H1 (cell line): Measurements from ENCODE around the gene SDR39U1. TPM values are rescaled to one million over a fixed set of nuclear protein-coding genes. Genes with fewer than 3 reads are reported as not detected.
A peak's percentile ranks its signal among the peaks of the same experiment; 100 is the strongest.

Experiments used
- CTCF ChIA-PET: fragments of 300-600 bp; sonication (Branson Sonifier 250); formaldehyde crosslinking; loops from one replicate; lab custom pipeline; 2021; ENCODE audit not compliant: partially characterized antibody; lab: Charles Lee
- POLR2A ChIA-PET: fragments of 300-600 bp; sonication (Branson Sonifier 250); formaldehyde crosslinking; loops from one replicate; lab custom pipeline; 2021; ENCODE audit warnings: inconsistent platforms; ENCODE audit not compliant: partially characterized antibody; lab: Charles Lee
- DNase-seq, 2 experiments: peaks; one replicate each; pipeline versions ENCODE4 v3.0.0 to v3.0.0-alpha.2; 2010 to 2022; ENCODE audit warnings: low spot score in 2 of 2, low read depth in 1 of 2, mixed read lengths in 1 of 2
- FAIRE-seq: peaks from 2 replicates; lab custom pipeline; 2011; peaks lifted over from hg19 to GRCh38; lab: Jason Lieb, UNC
- H2AFZ ChIP-seq: 2 replicates; pipeline ENCODE4 v1.8.1; 2012; ENCODE audit warnings: low read length, inconsistent platforms
- H2AK5ac ChIP-seq: 2 replicates; pipeline ENCODE4 v1.6.1; 2013; ENCODE audit warnings: low read depth, low read length
- H2BK120ac ChIP-seq: replicated peaks from 2 replicates; pipeline ENCODE3; 2013; ENCODE audit warnings: low read depth, low read length, inconsistent platforms
- H2BK12ac ChIP-seq: 2 replicates; pipeline ENCODE4 v1.6.1; 2013; ENCODE audit warnings: low read depth, low read length
- H2BK15ac ChIP-seq: 2 replicates; pipeline ENCODE4 v1.6.1; 2013; ENCODE audit warnings: low read length
- H2BK20ac ChIP-seq: 2 replicates; pipeline ENCODE4 v1.6.1; 2013; ENCODE audit warnings: low read length
- H2BK5ac ChIP-seq: 2 replicates; pipeline ENCODE4 v1.6.1; 2013; ENCODE audit warnings: low read depth, low read length
- H3K14ac ChIP-seq: 2 replicates; pipeline ENCODE4 v1.6.1; 2013; ENCODE audit warnings: inconsistent platforms; ENCODE audit not compliant: insufficient read length
- H3K18ac ChIP-seq: 2 replicates; pipeline ENCODE4 v1.6.1; 2013; ENCODE audit warnings: low read length; ENCODE audit errors: extremely low read depth
- H3K23ac ChIP-seq: 2 replicates; pipeline ENCODE4 v1.6.1; 2013; ENCODE audit warnings: inconsistent platforms; ENCODE audit not compliant: insufficient read length
- H3K23me2 ChIP-seq: 2 replicates; pipeline ENCODE4 v1.6.1; 2013; ENCODE audit warnings: low read depth, low read length
- H3K27ac ChIP-seq: 2 replicates; pipeline ENCODE4 v1.6.1; 2011; ENCODE audit warnings: low read depth, low read length, inconsistent platforms
- H3K27me3 ChIP-seq, 4 experiments: replicated peaks in 1 of 4; 1 replicate in 1 of 4; 2 replicates in 3 of 4; pipeline versions ENCODE4 v1.6.1 to v1.8.1; 2011 to 2013; ENCODE audit warnings: low read length in 3 of 4, mild to moderate bottlenecking in 3 of 4, inconsistent platforms in 2 of 4, mixed read lengths in 2 of 4, moderate library complexity in 1 of 4; ENCODE audit not compliant: control insufficient read depth in 3 of 4, insufficient read depth in 3 of 4; ENCODE audit errors: extremely low read depth in 1 of 4
- H3K36me3 ChIP-seq, 4 experiments: 2 replicates each; pipeline versions ENCODE4 v1.6.1 to v1.8.1; 2011 to 2013; ENCODE audit warnings: mild to moderate bottlenecking in 4 of 4, low read length in 3 of 4, moderate library complexity in 2 of 4, control low read depth in 1 of 4, inconsistent platforms in 1 of 4; ENCODE audit not compliant: insufficient read depth in 4 of 4, control insufficient read depth in 2 of 4
- H3K4ac ChIP-seq: replicated peaks from 2 replicates; pipeline ENCODE3; 2013; ENCODE audit warnings: low read length, low read depth, mixed read lengths, inconsistent platforms; ENCODE audit not compliant: insufficient read length
- H3K4me1 ChIP-seq, 4 experiments: replicated peaks in 1 of 4; 1 replicate in 1 of 4; 2 replicates in 3 of 4; pipeline versions ENCODE4 v1.6.1 to v1.8.1; 2011 to 2013; ENCODE audit warnings: low read length in 3 of 4, inconsistent platforms in 2 of 4, mixed read lengths in 1 of 4; ENCODE audit not compliant: insufficient read depth in 4 of 4, control insufficient read depth in 3 of 4
- H3K4me2 ChIP-seq, 2 experiments: 2 replicates each; pipeline versions ENCODE4 v1.6.1 to v1.8.1; 2011 to 2013; ENCODE audit warnings: low read depth in 2 of 2, low read length in 2 of 2, control low read depth in 1 of 2, inconsistent platforms in 1 of 2, mild to moderate bottlenecking in 1 of 2; ENCODE audit not compliant: insufficient read depth in 1 of 2
- H3K4me3 ChIP-seq, 4 experiments: fragments of 200-600, 300-600 bp in 1 of 4; sonication (generic), shearing (Covaris generic), sonication (Bioruptor Twin) in 1 of 4; 2 replicates each; pipeline versions ENCODE4 v1.5.1 to v1.8.1; 2011 to 2016; ENCODE audit warnings: low read length in 4 of 4, low read depth in 3 of 4, control low read depth in 2 of 4, inconsistent platforms in 2 of 4, mild to moderate bottlenecking in 2 of 4, mixed read lengths in 1 of 4, moderate library complexity in 1 of 4; ENCODE audit not compliant: insufficient read depth in 2 of 4; ENCODE audit errors: extremely low read depth in 1 of 4
- H3K56ac ChIP-seq: replicated peaks from 2 replicates; pipeline ENCODE3; 2013; ENCODE audit warnings: low read depth, mild to moderate bottlenecking, mixed read lengths, low read length, inconsistent platforms; ENCODE audit not compliant: insufficient read length
- H3K79me1 ChIP-seq: 2 replicates; pipeline ENCODE4 v1.6.1; 2013; ENCODE audit warnings: low read depth, low read length, control low read depth
- H3K79me2 ChIP-seq, 2 experiments: 2 replicates each; pipeline versions ENCODE4 v1.6.1 to v1.8.1; 2012 to 2013; ENCODE audit warnings: low read length in 2 of 2, mild to moderate bottlenecking in 2 of 2, inconsistent platforms in 1 of 2; ENCODE audit not compliant: insufficient read depth in 2 of 2, control insufficient read depth in 1 of 2
- H3K9ac ChIP-seq, 4 experiments: replicated peaks in 1 of 4; 1 replicate in 1 of 4; 2 replicates in 3 of 4; pipeline versions ENCODE4 v1.6.1 to v1.8.1; 2011 to 2013; ENCODE audit warnings: low read depth in 3 of 4, low read length in 3 of 4, control low read depth in 2 of 4, mild to moderate bottlenecking in 2 of 4, moderate library complexity in 2 of 4, inconsistent platforms in 1 of 4; ENCODE audit errors: extremely low read depth in 1 of 4
- H3K9me3 ChIP-seq, 2 experiments: 2 replicates each; pipeline versions ENCODE4 v1.6.1 to v1.8.1; 2012 to 2013; ENCODE audit warnings: mild to moderate bottlenecking in 2 of 2, moderate library complexity in 2 of 2, control low read depth in 1 of 2, inconsistent platforms in 1 of 2, low read depth in 1 of 2, low read length in 1 of 2, mixed read lengths in 1 of 2; ENCODE audit not compliant: insufficient read depth in 2 of 2
- H4K20me1 ChIP-seq, 2 experiments: replicated peaks in 1 of 2; 2 replicates each; pipeline versions ENCODE3 to v1.8.1; 2011 to 2013; ENCODE audit warnings: inconsistent platforms in 2 of 2, low read length in 2 of 2, mild to moderate bottlenecking in 1 of 2; ENCODE audit not compliant: insufficient read depth in 2 of 2, control insufficient read depth in 1 of 2
- H4K5ac ChIP-seq: 2 replicates; pipeline ENCODE4 v1.6.1; 2013; ENCODE audit warnings: low read length, low read depth, mixed read lengths, inconsistent platforms; ENCODE audit not compliant: insufficient read length
- H4K8ac ChIP-seq: 2 replicates; pipeline ENCODE4 v1.8.0; 2013; ENCODE audit warnings: mild to moderate bottlenecking, moderate library complexity, low read length, inconsistent platforms; ENCODE audit not compliant: insufficient read depth; ENCODE audit errors: extremely low read depth
- H4K91ac ChIP-seq: replicated peaks from 2 replicates; pipeline ENCODE3; 2013; ENCODE audit warnings: low read length, mixed read lengths, inconsistent platforms; ENCODE audit not compliant: insufficient read length
- CEBPB ChIP-seq: IDR thresholded peaks from 2 replicates; pipeline ENCODE4 v1.6.1; 2012; ENCODE audit warnings: low read depth, low read length
- KDM4A ChIP-seq: IDR thresholded peaks from one replicate; pipeline ENCODE4 v1.7.1; 2012; ENCODE audit warnings: low read depth, mild to moderate bottlenecking, moderate library complexity, low read length, inconsistent platforms; ENCODE audit not compliant: severe bottlenecking
- WGBS, 2 experiments: shearing (Covaris generic) in 1 of 2; methylation state at CpG; one replicate each; pipeline versions ENCODE4 v1.1.6 to v1.1.7; 2013 to 2015; ENCODE audit warnings: low lambda C conversion rate in 2 of 2, mixed read lengths in 2 of 2, inconsistent platforms in 1 of 2, low coverage in 1 of 2, missing lambda C conversion rate in 1 of 2; ENCODE audit not compliant: insufficient replicate concordance in 2 of 2, insufficient coverage in 1 of 2, insufficient read length in 1 of 2; ENCODE audit errors: extremely low coverage in 1 of 2, missing lambda C conversion rate in 1 of 2; 5-methylcytosine and 5-hydroxymethylcytosine counted together
- polyA plus RNA-seq, 7 experiments: library from polyadenylated mRNA; depleted of rRNA in 3 of 7; stranded (reverse) in 5 of 7; unstranded in 2 of 7; fragments of >200 nt in 5 of 7; fragments of 200-250 nt in 2 of 7; gene quantifications; 1 replicate in 5 of 7; 2 replicates in 1 of 7; 4 replicates in 1 of 7; pipeline versions ENCODE4 v1.2.1 to v1.2.3, GENCODE V29; 2011 to 2013; ENCODE audit warnings: missing spikeins in 2 of 7, mixed read lengths in 2 of 7
- total RNA-seq: library from RNA; stranded (reverse); fragmentation: NEBNext Ultra II Directional; extraction: Animal tissue kit (Norgen Biotek cat#: 25700); gene quantifications from 2 replicates; pipeline ENCODE4 v1.2.1, GENCODE V29; 2021
- TF ChIP-seq, protein P1 (sequence below): IDR thresholded peaks from 2 replicates; pipeline ENCODE4 v1.6.1; 2012; ENCODE audit warnings: inconsistent platforms

Gene SDR39U1
- total and polyA plus RNA-seq, 2 of the 8 experiments (the other 6 are each of a cell fraction or from before 2014, with no cell fraction given), result 46.7 to 98.8 TPM

DNA sequence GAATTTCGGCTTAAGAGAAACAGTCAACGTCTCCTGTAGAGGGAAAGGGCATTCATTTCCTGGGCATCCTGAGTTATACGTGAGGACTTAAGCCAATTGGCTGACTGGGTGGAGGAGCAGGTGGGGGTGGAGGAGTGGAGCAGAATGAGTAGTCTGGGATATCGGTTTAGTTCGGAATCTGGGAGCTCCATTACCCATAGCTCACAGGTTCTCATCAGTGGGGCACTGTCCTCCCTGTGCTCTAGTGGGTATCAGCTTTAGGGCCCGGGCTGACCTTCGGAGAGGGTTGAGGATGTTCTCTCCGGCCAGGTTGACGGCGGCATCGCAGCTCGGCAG is 704 bp downstream of the SDR39U1 start:
- H4K5ac ChIP-seq, result peak overlapping the region; percentile 18
- H2BK120ac ChIP-seq, result no peak overlapping the region
- FAIRE-seq (no peak), DNase-seq (no peak)
- ChIA-PET CTCF (interaction anchor here (0.7 to 4.1 kb wide), 10 partner anchors 10 to 372 kb away, joined by 3 to 29 read pairs (median 4); partner anchors contain the start of genes CBLN3, CIDEB and KHNYN), POLR2A (interaction anchor here (0.8 to 4.5 kb wide), 10 partner anchors 11 to 650 kb away, joined by 3 to 34 read pairs (median 4); partner anchors contain the start of genes CBLN3, CIDEB and KHNYN)
- H2BK5ac ChIP-seq, result peak overlapping the region; percentile 98
- 0 out of 2 replicates have a peak overlapping the region, but pooled peaks have one; percentile 20 for H2AFZ ChIP-seq
- H3K4ac ChIP-seq, result peak overlapping the region; percentile 86
- H4K20me1 ChIP-seq, result peaks cover under 1 to 5% of the 10 kb centered on the region in 2 experiments
- H3K56ac ChIP-seq, result peak overlapping the region; percentile 70
- peaks cover 10 to 26% (median 12%) of the 10 kb centered on the region in 4 experiments; a peak in 7 of 8 replicates for H3K36me3 ChIP-seq
- H3K4me3 ChIP-seq, result peak overlapping the region; percentile 84 to 95 (median 89)
- H3K27ac ChIP-seq, result peak overlapping the region; percentile 98
- peak overlapping the region; percentile 18 for H4K91ac ChIP-seq
- no peaks in the 10 kb centered on the region for H3K9me3 ChIP-seq
- H2BK12ac ChIP-seq, result no peak overlapping the region
- H3K9ac ChIP-seq, result peak overlapping the region in 3 of 4 experiments; percentile 88 to 92 (median 91); a peak in 6 of 7 replicates
- TF ChIP-seq, protein P1, sequence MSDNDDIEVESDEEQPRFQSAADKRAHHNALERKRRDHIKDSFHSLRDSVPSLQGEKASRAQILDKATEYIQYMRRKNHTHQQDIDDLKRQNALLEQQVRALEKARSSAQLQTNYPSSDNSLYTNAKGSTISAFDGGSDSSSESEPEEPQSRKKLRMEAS, result peak; percentile 69; the same call in 1 of the 2 replicates
- TF ChIP-seq CEBPB (no peak), KDM4A (peak; percentile 15)
- 0 out of 2 replicates have a peak overlapping the region, but pooled peaks have one; percentile 83 for H2BK15ac ChIP-seq
- H3K27me3 ChIP-seq, result no peaks in the 10 kb centered on the region
- no peaks in the 10 kb centered on the region; a peak in 2 of 7 replicates for H3K4me1 ChIP-seq
- peak overlapping the region; percentile 76 to 96 for H3K4me2 ChIP-seq
- WGBS, 2 experiments, result 7% methylated on average over 12 of the region's 12 CpGs; no CpG with 5 or more reads in 1 of the 2 experiments
- 0 out of 4 replicates have a peak, but pooled peaks cover 0 to 3% of the 10 kb centered on the region in 2 experiments for H3K79me2 ChIP-seq
- H3K79me1 ChIP-seq, result no peaks in the 10 kb centered on the region; the same call in 1 of the 2 replicates
- H3K14ac ChIP-seq, result no peak overlapping the region
- H3K23ac ChIP-seq, result no peak overlapping the region
- peak overlapping the region; percentile 86; the same call in 1 of the 2 replicates for H3K18ac ChIP-seq
- H2AK5ac ChIP-seq, result no peak overlapping the region
- H2BK20ac ChIP-seq, result no peak overlapping the region
- H3K23me2 ChIP-seq, result peaks cover 9% of the 10 kb centered on the region
- H4K8ac ChIP-seq, result peak overlapping the region; percentile 37
